AG09319 (cell line): ENCODE results near the gene DHRS13.

Experiments
- DNase-seq: peaks from one replicate; pipeline ENCODE4 v3.0.0-alpha.2; 2010; ENCODE audit warnings: low read depth; ENCODE audit errors: extremely low read depth
- TF ChIP-seq, protein P1 (sequence below): IDR thresholded peaks from 2 replicates; pipeline ENCODE4 v1.5.1; 2011; ENCODE audit warnings: low read depth, mild to moderate bottlenecking, inconsistent platforms, low read length, moderate library complexity

Gene DHRS13

DNA sequence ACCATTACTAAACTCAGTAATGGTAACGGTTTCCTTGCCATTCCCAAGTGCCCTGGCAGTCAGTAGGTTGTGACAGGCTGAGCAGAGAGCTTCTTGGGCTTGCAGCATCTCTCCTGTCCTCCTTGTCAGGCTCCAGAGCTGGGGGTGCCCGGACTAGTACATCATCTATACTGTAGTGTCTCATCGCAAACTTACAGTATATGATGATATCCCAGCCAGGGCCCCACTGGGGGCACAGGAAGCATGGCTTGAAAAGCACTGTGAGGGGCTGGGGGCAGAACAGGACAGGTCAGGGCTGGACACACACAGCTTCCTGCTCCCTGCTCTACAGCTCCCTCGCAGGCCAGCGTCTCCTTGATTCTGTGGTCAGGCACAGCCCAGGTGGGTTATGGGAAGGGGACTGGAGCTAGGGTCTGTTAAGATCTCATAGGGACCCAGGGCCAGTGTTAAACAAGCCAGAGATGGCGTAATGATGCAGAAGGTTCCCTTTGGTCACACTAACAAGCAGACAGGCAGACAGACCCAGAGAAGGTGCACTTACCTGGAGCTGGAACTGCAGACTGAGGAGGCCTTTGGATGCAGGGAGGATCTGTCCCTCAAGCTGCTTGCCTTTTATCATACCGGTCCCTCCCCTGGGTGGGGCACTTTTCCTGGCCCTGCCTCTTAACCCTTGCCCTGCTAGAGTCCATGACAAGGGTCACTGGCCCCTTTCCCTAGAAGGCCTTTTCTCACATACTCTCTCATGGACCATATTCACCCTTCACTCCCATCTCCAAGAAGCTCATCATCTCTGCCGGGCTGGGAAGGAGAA lies 41.3 kb downstream of the DHRS13 start:
- DNase-seq: no peak
- TF ChIP-seq, protein P1, sequence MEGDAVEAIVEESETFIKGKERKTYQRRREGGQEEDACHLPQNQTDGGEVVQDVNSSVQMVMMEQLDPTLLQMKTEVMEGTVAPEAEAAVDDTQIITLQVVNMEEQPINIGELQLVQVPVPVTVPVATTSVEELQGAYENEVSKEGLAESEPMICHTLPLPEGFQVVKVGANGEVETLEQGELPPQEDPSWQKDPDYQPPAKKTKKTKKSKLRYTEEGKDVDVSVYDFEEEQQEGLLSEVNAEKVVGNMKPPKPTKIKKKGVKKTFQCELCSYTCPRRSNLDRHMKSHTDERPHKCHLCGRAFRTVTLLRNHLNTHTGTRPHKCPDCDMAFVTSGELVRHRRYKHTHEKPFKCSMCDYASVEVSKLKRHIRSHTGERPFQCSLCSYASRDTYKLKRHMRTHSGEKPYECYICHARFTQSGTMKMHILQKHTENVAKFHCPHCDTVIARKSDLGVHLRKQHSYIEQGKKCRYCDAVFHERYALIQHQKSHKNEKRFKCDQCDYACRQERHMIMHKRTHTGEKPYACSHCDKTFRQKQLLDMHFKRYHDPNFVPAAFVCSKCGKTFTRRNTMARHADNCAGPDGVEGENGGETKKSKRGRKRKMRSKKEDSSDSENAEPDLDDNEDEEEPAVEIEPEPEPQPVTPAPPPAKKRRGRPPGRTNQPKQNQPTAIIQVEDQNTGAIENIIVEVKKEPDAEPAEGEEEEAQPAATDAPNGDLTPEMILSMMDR: no peak

DNA sequence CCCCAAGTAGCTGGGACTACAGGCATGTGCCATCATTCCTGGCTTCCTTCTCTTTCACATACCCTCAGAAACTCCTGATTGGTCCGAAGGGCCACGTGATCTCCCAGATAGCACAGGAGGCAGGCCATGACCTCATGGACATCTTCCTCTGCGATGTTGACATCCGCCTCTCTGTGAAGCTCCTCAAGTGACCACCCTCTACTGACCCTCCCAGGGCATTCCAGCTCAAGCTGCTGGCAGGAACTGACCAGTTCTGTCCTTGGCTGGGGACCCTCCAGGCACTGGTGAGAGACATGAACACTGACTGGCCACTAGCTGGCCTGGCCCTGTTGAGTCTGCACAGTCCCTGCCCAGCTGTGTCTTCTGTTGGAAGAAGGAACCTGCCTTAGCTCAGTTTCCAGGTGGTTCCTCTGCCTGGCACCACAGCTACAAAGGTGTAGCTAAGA lies 42.5 kb downstream of the DHRS13 start:
- TF ChIP-seq, protein P1: no peak

DNA sequence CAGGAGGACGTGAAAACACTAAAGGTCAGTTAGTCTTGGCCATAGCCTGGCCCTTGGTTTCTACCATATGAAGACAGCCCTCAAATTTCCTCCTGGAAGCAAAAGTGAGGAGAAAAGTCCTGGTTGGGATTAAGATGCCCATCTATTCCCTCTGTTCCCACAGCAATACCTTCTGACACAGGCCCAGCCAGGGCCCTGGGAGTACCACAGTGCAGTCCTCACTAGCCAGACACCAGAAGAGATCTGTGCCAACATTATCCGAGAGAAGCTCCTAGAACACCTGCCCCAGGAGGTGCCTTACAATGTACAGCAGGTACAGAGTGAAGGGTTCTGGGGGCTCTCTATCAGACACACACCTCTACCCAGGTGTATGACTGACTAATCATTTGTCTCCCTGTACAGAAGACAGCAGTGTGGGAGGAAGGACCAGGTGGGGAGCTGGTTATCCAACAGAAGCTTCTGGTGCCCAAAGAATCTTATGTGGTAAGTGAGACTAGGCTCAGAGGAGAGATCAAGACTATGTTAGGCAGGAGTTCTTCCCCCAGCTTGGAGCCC lies 44.0 kb downstream of the DHRS13 start:
- DNase-seq: no peak
- TF ChIP-seq, protein P1: no peak

More for the DNA sequence above, 42.5 kb downstream of the DHRS13 start:
- DNase-seq: no peak

DNA sequence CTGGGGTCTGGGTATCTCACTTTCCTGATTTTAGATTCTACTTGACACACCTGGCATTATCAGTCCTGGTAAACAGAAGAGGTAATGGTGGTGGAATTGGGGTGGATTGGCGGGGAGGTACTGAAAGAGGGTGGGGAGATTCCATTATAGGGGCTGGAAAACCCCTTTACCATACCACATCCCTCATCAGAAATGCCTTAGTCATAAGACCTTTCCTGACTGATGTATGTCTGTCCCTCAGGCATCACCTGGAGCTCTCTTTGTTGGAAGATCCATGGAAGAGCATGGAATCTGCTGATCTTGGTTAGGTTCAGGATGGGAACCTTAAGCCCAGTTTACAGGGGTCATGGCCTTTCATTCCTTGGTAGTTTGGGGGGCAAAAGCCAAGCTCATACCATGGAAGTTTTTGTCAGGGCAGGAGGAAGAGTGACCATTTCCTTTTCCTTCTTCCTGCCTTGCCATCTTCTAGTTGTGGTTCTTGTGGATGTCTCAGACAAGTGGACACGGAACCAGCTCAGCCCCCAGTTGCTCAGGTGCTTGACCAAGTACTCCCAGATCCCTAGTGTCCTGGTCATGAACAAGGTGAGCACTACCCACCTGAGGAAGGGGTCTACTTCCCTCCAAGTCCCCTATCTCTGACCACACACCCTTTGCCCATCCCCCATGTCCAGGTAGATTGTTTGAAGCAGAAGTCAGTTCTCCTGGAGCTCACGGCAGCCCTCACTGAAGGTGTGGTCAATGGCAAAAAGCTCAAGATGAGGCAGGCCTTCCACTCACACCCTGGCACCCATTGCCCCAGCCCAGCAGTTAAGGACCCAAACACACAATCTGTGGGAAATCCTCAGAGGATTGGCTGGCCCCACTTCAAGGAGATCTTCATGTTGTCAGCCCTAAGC lies 44.7 kb downstream of the DHRS13 start:
- DNase-seq: no peak
- TF ChIP-seq, protein P1: no peak

DNA sequence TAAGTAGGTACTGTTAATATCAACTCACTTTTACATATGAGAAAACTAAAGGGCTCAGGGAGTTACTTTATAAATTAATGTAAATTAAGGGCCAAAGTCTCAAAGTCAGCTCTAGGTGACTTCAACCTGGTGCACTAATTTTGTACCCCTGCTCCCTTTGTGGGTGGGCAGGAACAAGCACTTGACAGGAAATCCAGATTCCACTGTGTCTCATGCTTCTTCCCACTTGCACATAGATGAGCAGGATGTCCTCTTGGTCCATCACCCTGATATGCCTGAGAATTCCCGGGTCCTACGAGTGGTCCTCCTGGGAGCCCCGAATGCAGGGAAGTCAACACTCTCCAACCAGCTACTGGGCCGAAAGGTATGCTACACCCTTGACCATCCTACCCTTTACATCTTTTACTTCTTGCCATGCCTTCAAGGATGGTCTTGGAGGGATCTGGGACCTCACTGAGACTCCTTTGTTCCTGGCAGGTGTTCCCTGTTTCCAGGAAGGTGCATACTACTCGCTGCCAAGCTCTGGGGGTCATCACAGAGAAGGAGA lies 46.8 kb downstream of the DHRS13 start:
- no peak for DNase-seq
- TF ChIP-seq, protein P1: no peak

DNA sequence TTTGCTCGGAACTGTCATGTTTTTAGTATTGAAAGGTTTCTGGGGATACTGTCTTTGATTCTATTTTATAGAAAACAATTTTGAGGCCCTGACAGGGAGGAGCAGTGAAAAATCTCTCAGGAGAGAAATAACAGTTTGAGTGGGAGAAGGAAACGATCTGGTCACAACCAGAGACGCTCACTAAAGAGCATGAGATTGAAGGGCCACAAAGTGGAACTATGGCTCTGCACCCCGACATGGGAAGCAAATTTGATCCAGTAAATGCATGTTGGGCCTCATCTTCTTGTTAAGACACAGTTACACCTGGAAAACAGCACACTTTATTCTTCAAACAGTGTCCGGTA lies 47.6 kb downstream of the DHRS13 start:
- TF ChIP-seq, protein P1: no peak
- no peak for DNase-seq
